K562 (cell line): Measurements from ENCODE around the gene FOS. TPM values are rescaled to one million over a fixed set of nuclear protein-coding genes. Genes with fewer than 3 reads are reported as not detected.

Experiments
- ARID3B ChIP-seq: fragments of 250-450 bp; sonication (Bioruptor Pico); IDR thresholded peaks from 2 replicates; pipeline ENCODE4 v1.4.0; 2020; ENCODE audit warnings: borderline replicate concordance
- CBX8 ChIP-seq: fragments of 200-600 bp; sonication (generic); IDR thresholded peaks from 2 replicates; pipeline ENCODE4 v1.6.1; 2012; ENCODE audit warnings: borderline replicate concordance, mixed run types, low read depth, mild to moderate bottlenecking, moderate library complexity, mixed read lengths, low read length, control low read depth, inconsistent platforms; ENCODE audit not compliant: poor library complexity, severe bottlenecking; ENCODE audit errors: extremely low read depth
- E2F3 ChIP-seq: fragments of 250-450 bp; sonication (Bioruptor Pico); IDR thresholded peaks from 2 replicates; pipeline ENCODE4 v1.4.0; 2020; ENCODE audit warnings: mild to moderate bottlenecking
- MBD2 ChIP-seq: sonication (generic); IDR thresholded peaks from 2 replicates; pipeline ENCODE4 v1.6.1; 2016; ENCODE audit warnings: low read depth, borderline replicate concordance
- MYBL2 ChIP-seq, 2 experiments: fragments of 450-650 bp in 1 of 2; sonication (generic) in 1 of 2; formaldehyde crosslinking in 1 of 2; IDR thresholded peaks; 2 replicates each; pipeline versions ENCODE4 v1.6.1 to v1.8.1; 2017 to 2022; ENCODE audit warnings: borderline replicate concordance in 1 of 2, inconsistent platforms in 1 of 2, low read depth in 1 of 2, mild to moderate bottlenecking in 1 of 2, missing genetic modification reagents in 1 of 2, moderate library complexity in 1 of 2
- PCBP1 ChIP-seq: fragments of 200-400 bp; formaldehyde crosslinking; IDR thresholded peaks from 2 replicates; pipeline ENCODE4 v1.6.1; 2018; ENCODE audit warnings: mild to moderate bottlenecking, low read depth, low read length; ENCODE audit not compliant: poor library complexity, severe bottlenecking
- POLR2B ChIP-seq: fragments of 450-650 bp; IDR thresholded peaks from 2 replicates; pipeline ENCODE4 v1.6.1; 2018; ENCODE audit warnings: low read depth; ENCODE audit not compliant: partially characterized antibody
- RAD21 ChIP-seq, 2 experiments: fragments of 250-450 bp in 1 of 2; fragments of 450-650 bp in 1 of 2; sonication (Bioruptor Pico) in 1 of 2; formaldehyde crosslinking in 1 of 2; IDR thresholded peaks in 1 of 2; conservative IDR thresholded peaks in 1 of 2; 2 replicates each; pipeline versions ENCODE4 v1.4.0 to v1.8.0; 2020 to 2022; ENCODE audit warnings: mild to moderate bottlenecking in 2 of 2, moderate library complexity in 1 of 2
- RERE ChIP-seq: sonication (generic); formaldehyde crosslinking; IDR thresholded peaks from 2 replicates; pipeline ENCODE4 v1.8.0; 2023; ENCODE audit warnings: missing genetic modification reagents, mild to moderate bottlenecking, borderline replicate concordance
- SOX6 ChIP-seq: fragments of 450-650 bp; IDR thresholded peaks from 2 replicates; pipeline ENCODE4 v1.6.1; 2014; ENCODE audit warnings: mild to moderate bottlenecking
- XRCC3 ChIP-seq: fragments of 450-650 bp; IDR thresholded peaks from 2 replicates; pipeline ENCODE4 v1.6.1; 2017; ENCODE audit warnings: mild to moderate bottlenecking, moderate library complexity
- ZNF165 ChIP-seq: fragments of 250-450 bp; sonication (Bioruptor Pico); IDR thresholded peaks from 2 replicates; pipeline ENCODE4 v1.4.0; 2020; ENCODE audit warnings: borderline replicate concordance
- ZNF561 ChIP-seq: fragments of 450-650 bp; formaldehyde crosslinking; conservative IDR thresholded peaks from 2 replicates; pipeline ENCODE4 v1.4.0; 2020; ENCODE audit warnings: mild to moderate bottlenecking, moderate library complexity
- ZSCAN29 ChIP-seq: fragments of 450-650 bp; IDR thresholded peaks from 2 replicates; pipeline ENCODE4 v1.6.1; 2017
- polyA plus RNA-seq, 8 experiments: library from polyadenylated mRNA; depleted of rRNA in 4 of 8; stranded (reverse) in 5 of 8; unstranded in 3 of 8; fragments of >200 nt; fragmentation: Nextera tagmentation in 2 of 8; fragmentation: Illumina TruSeq in 1 of 8; extraction: Ambion mirVana in 2 of 8; extraction: Trizol in 1 of 8; gene quantifications; 2 replicates each; pipeline versions ENCODE4 v1.2.1 to v1.2.3, GENCODE V29; 2011 to 2014; ENCODE audit warnings: inconsistent platforms in 1 of 8, missing spikeins in 1 of 8
- total RNA-seq, 7 experiments: library from RNA; depleted of rRNA in 6 of 7; stranded (reverse); fragments of >200 nt in 6 of 7; fragmentation: Illumina TruSeq in 2 of 7; extraction: Trizol in 2 of 7; gene quantifications; 2 replicates each; pipeline versions ENCODE4 v1.2.1 to v1.2.3, GENCODE V29; 2011 to 2021; ENCODE audit warnings: low replicate concordance in 1 of 7
- TF ChIP-seq, protein P1 (sequence below): fragments of 450-650 bp; IDR thresholded peaks from 2 replicates; pipeline ENCODE4 v1.6.1; 2017; ENCODE audit warnings: antibody characterized with exemption
- TF ChIP-seq, protein P2 (sequence below): IDR thresholded peaks from 2 replicates; pipeline ENCODE4 v1.6.1; 2012; ENCODE audit warnings: low read depth, low read length, improper control_type of control experiment, borderline replicate concordance

FOS gene
- total and polyA plus RNA-seq, 9 of the 15 experiments (the other 6 are each of a cell fraction or from before 2014, with no cell fraction given): 0.54 to 13.8 (median 8.9) TPM

DNA sequence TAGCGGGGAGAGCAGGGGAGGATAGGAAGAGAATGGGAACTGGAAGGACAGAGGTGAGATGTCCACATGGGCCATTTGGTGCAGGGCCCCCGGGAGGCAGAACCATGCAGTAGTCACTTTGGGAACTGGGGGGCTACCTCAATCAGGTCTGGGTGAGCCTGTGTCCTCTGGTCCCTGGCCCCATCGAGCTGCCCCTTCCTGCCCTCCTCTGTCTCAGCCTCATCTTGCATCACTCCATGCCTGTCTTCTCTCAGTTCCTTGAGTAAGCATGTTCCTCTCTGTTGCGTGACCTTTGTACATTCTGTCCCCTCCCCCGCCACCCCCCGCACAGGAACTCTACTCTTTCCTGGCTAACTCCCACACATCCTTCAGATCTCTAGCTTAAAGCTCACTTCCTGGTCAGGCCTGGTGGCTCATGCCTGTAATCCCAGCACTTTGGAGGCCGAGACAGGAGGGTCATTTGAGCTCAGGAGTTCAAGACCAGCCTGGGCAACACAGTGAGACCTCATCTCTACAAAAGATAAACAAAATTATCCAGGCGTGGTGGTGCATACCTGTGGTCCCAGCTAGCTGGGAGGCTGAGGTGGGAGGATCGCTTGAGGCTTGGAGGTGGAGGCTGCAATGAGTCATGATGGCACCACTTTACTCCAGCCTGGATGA, 23.2 kb downstream of the FOS start (continued):
- no peak for TF ChIP-seq RERE
- TF ChIP-seq ARID3B (CRISPR knock-in tag): no peak
- no peak for TF ChIP-seq ZNF165 (CRISPR knock-in tag)
- TF ChIP-seq E2F3: no peak
- TF ChIP-seq MYBL2 (IDR thresholded peaks at IDR 0.05; ENCODE audit: low read depth): no peak
- TF ChIP-seq MYBL2 (CRISPR knock-in tag; IDR thresholded peaks at IDR 0.05; ENCODE audit: borderline replicate concordance): no peak
- TF ChIP-seq MBD2: no peak
- TF ChIP-seq CBX8: no peak
- no peak for TF ChIP-seq PCBP1
- no peak for TF ChIP-seq SOX6
- TF ChIP-seq, protein P1, sequence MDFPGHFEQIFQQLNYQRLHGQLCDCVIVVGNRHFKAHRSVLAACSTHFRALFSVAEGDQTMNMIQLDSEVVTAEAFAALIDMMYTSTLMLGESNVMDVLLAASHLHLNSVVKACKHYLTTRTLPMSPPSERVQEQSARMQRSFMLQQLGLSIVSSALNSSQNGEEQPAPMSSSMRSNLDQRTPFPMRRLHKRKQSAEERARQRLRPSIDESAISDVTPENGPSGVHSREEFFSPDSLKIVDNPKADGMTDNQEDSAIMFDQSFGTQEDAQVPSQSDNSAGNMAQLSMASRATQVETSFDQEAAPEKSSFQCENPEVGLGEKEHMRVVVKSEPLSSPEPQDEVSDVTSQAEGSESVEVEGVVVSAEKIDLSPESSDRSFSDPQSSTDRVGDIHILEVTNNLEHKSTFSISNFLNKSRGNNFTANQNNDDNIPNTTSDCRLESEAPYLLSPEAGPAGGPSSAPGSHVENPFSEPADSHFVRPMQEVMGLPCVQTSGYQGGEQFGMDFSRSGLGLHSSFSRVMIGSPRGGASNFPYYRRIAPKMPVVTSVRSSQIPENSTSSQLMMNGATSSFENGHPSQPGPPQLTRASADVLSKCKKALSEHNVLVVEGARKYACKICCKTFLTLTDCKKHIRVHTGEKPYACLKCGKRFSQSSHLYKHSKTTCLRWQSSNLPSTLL: no peak
- TF ChIP-seq ZNF561 (CRISPR knock-in tag): no peak
- no peak for TF ChIP-seq POLR2B
- TF ChIP-seq RAD21 (CRISPR knock-in tag; conservative IDR thresholded peaks at IDR 0.05 in 1 of 2, IDR thresholded peaks at IDR 0.05 in 1 of 2): no peak
- TF ChIP-seq, protein P2, sequence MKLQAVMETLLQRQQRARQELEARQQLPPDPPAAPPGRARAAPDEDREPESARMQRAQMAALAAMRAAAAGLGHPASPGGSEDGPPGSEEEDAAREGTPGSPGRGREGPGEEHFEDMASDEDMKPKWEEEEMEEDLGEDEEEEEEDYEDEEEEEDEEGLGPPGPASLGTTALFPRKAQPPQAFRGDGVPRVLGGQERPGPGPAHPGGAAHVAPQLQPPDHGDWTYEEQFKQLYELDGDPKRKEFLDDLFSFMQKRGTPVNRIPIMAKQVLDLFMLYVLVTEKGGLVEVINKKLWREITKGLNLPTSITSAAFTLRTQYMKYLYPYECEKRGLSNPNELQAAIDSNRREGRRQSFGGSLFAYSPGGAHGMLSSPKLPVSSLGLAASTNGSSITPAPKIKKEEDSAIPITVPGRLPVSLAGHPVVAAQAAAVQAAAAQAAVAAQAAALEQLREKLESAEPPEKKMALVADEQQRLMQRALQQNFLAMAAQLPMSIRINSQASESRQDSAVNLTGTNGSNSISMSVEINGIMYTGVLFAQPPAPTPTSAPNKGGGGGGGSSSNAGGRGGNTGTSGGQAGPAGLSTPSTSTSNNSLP: no peak
- TF ChIP-seq XRCC3: no peak
- TF ChIP-seq ZSCAN29: no peak
